ENCODE measurements around the gene TTC34.

Gene TTC34

DNA sequence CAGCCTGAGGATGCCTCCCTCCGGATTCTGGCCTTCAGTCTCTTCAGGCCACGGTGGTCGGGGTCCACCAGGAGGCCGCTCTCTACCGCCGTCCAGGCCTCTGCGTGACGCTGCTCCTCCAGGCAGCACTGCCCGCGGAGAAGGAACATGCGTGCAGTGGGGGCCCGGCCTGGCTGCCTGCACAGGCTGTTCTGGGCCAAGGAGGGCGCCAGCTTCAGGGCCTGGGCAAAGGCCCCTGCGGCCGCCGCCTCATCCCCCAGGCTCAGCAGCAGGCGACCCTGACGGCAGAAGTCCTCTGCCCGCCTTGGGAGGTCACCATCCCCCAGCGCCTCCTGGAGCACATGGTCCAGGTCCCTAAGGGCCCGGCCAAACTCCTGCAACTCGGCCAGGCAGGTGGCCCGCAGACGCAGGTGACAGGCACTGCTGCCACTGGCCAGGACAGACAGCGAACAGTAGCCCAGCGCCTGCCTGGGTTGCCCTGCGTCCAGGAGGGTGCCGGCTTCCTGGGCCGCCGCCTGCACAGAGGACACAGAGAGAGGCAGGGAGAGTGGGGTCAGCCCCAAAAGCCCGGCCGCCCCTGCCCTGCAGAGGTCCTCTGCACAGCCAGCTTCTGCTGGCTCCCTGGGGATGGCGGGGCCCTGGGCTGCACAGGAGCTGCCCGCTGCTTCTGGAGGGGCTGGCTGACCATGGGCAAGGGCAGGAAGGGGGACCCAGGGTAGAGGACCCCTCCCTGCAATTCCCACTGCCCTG is 159.9 kb downstream of the TTC34 start:
- no peak for DNase-seq (ENCODE audit: low read depth in 3 of 3)

DNA sequence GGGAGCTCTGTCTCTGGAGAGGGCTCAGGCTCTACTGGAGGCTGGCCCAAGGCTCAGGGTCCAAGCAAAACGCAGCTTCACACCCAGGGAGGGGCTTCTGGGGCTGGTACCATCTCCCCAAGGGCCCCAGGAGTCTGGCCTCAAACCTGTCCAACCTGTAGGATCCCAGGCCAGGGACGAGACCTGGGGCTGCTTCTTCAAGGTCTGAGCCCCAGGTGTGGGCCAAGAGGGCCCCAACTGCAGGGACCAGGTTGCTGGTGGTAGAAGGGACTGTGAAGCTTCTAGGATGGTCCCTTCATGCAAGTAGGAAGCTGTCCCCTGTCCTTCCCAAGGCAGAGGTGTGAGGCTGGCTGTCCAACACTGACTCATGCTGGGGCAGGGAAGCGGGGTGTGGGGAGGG is 160.9 kb downstream of the TTC34 start:
- DNase-seq (ENCODE audit: low read depth in 3 of 3), result no peak

DNA sequence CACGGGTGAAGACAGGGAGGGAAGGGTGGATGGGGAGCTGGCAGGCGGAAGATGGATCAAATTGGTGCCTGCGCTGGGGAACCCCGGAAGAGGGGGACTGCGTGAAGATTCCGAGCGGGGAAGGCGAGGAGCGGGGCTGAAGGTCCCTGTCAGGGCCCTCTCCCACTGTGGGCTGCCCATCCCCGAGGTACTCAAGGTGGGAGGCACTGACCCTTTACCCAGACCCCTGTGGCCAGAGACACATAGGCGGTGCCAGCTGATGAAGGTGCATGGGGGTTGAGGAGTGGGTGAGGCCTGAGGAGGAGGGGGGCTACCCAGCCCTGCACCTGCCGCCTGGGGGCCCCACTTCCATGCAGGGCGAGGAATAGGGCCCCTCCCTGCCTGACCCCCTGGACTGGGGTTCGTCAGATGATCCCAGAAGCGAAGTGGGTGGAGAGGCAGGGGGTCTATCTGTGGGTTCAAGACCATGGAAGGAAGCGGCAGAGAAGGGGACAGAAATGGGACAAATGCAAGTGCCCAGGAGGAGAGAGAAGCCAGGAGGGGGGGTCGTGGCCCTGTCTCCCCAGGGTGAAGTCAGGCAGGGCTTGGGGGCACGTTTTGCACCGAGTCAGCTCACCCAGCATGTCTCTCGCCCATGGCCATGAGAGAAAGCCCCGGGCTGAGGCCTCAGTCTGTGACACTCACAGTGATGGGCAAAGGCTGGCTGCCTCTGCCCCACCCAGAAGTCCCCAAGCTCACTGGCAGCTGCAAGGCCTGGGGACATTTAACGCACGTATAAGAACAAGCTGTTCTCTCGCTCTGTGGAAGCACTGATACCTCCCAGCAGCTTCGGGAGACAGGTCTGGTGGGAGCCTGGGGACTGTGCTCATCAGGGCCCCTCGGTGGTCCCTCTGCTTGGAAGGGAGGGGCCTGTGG is 161.6 kb downstream of the TTC34 start:
- no peak for DNase-seq (ENCODE audit: low read depth in 3 of 3)

DNA sequence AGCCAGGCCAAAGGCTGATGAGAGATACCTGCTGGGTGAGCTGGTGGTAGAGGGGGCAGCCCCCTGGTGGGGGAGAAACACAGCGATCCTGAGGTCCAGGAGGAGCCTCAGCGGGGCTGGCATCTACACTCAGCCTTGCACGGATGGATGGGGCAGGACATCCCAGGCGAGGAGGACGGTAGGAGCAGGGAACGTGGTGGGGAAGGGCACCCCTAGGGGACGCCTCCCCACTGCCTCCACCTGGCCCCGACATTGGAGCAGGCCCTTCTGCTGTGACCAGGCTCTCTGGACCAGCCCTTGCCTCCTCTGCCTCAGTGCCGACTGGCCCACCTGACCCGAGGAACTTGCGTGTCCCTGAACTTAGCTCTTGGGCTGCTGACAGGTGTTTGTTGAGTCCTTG is 162.3 kb downstream of the TTC34 start:
- no peak for DNase-seq (ENCODE audit: low read depth in 3 of 3)

DNA sequence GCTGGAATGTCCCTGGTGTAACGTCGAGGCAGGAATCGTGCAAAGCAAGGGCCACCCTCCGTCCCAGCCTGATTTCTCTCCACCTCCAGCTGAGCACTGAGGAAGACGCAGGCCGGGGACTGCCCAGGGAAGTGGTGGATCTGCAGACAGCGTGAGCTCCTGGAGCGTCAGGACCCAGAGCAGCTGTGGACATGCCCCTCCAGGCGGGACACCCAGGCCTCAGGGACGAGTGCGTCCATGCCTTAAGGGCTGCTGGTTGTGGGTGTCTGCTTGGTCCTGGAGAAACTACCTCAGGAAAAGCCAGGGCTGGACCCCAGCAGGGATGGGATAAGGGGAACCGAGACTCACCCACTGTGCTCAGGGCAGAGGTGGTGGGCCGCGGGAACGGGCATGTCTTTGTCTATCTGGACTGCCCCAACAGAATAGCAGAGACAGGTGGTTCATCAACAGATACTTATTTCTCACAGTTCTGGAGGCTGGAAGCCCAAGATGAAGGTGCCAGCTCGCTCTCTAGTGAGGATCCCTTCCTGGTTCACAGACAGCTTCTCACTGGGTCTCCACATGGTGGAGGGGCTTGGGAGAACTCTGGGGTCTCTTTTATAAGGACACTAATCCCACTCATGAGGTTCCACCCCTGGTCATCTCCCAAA is 162.9 kb downstream of the TTC34 start:
- no peak for DNase-seq (ENCODE audit: low read depth in 3 of 3)

DNA sequence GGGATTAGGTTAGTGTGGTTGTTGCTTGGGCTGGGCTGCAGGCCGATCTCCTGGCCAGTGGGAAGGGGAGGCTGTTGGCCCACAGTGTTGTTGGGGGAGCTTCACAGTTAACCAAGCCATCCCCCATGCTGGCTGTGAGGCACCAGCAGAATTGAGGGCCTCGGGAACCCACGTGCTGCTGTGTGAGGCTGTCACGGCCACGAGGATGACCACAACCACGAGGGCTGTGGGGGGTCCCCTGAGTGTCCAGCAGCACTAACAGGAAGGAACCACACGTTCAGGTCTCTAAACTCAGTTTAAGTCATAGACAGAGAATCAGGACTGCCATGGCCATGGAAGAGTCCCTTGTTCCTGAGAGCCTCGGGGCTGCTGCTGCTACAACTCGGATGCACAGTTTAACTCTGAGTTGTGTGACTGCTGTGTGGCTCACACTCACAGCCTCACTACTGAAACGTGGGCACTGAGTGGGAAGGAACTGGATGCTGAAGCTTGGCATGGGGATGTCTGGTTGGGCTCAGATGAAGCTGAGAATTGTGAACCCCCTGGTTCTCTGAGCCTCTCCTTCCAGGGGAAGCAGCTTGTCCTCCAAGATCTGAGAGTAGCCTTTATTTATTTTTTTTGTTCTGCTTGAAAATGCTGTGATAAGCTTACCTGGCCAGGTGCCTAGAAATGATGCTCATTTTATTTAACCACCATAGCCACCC is 163.9 kb downstream of the TTC34 start:
- no peak for DNase-seq (ENCODE audit: low read depth in 3 of 3)

DNA sequence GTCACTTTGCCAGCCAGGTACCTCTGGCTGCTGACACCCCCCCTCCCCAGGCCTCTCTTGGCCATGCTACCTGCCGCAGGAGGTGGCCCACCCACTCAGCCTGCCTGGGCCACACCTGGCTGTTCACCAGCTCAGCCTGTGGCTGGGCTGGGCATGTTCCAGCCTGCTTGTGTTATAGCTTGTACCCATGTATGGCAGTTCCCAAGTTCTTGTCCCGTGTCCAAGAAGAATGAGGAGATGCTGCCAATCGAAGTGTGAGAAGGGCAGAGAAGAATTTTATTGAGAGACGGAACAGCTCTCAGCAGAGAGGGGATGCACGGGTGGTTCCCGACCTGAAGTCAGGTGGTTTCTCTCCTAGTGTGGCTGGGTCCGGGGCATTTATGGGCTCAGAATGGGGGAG is 164.8 kb downstream of the TTC34 start:
- DNase-seq (ENCODE audit: low read depth in 3 of 3), result no peak

DNA sequence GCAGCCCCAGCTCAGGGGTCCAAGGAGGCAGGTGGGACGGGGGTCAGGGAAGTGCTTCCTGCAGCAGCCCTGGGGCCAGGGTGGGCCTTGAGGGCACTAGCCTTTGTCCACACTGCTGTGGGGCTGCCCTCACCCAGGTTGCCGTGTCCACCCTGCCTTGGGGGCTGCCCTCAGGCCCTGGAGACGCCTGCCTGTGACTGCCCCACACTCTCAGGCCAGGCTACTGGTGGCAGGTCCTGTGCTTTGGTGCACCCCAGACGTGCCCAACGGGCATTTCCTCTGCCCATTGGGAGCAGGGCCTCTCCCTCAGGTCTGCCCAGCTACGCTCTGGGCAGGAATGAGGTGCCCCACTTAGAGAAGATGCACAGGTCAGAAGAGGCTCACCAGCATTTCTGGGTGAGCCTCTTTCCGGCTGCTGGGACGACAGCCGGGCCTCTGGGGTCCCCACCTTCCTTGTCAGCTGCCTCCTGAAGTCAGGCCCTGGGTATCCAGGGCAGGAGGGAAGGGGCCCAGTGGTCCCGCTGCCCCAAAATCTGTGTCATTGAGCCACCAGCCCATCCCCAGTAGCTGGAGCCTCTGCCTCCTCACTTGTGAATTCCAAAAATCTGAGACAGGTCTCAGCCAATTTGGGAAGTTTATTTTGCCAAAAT is 166.0 kb downstream of the TTC34 start:
- no peak for DNase-seq (ENCODE audit: low read depth in 3 of 3)

DNA sequence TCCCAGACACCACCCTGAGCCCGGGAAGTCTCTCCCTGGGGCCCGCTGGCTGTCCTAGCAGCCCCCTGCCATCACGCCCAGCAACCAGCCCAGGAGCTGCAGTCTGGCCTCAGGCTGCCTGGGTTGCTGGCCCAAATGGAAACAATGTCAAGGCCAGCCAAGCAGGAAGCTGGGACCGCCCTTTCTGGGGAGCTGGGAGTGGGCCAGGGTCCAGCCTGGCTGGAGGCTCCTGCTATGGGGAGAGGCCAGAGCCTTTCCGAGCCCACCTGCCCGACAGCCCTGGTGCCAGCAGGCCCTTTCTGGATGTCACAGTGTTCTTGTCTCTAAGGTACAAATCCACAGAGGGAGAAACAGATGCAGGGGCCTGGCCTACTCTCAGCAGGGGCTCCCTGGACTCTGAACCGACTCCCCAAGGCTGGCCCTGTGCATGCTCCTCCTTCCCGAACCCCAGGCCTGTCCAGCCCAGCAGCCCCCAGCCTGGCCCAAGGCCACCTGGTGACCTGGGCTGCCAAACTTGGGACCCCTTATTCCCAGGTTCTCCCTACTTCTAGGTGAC is 167.5 kb downstream of the TTC34 start:
- no peak for DNase-seq (ENCODE audit: low read depth in 3 of 3)

DNA sequence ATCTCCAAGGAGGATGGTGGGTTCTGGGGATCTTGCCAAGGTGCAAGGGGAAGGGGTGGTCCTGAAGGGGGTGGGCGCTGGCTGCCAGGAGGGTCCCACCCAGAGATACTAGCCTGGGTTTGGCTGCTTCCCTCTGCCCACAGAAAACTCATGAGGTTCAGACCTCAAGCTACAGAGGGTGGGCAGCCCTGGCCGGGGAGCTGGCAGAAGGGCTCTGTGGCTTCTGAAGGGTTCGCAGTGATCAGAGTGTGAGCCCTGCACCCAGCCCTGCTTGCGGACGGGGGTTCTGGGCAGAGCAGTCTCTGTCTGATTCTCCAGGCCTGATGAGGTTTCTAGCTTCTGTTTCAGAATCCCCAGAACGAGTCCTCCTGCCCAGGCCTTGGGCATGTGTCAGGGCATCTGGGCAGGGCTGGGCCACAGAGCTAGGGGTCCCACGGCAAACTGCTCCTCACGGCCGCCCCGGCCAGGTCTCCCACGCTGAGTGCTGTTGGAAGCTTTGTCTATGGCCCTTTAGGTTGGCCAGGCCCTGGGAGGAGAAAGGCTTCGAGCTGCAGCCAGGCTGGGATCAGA is 168.0 kb downstream of the TTC34 start:
- no peak for DNase-seq (ENCODE audit: low read depth in 3 of 3)

DNA sequence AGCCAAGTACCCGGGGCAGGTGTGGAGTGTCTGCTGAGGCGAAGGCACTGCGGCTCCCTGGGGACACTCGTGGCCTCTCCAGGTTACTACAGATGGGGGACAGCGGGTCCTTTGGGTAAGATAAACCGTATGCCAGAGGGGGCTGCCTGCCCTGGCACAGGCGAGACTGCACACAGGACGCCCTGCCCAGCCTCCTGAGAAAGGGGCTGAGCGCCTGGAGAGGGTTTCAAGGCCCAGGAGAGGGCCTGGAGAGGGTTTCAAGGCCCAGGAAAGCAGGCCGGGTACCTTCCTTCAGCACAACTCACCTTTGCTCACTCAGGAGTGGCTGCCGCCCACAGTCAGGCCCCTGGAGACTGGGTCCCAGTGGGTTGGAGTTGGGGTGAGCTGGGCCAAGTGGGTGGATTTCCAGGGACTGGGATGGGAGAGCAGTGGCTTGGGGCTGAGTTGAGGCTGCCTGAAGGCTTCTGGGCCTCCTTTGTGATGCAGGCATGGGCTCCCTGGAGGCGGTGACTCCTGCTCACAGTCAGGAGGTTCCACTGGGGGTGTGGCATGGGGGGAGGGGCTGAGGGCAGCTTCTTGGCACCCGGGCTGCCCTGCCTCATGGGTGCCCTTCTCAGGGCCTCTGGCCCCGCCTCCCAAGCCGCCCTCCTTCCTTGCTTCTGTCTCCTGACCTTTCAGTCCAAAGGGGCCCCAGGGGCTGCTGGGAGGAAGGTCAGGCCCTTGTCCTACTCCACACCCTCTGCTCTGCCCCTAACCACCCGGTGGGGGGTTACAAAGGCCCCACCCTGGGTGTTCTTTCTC is 168.7 kb downstream of the TTC34 start, which contains the start of gene MMEL1:
Gene MMEL1, minus strand, starts transcription at position 456 of the 801 bp plus-strand sequence. CDS start 3,532 bp downstream, outside the sequence.
- DNase-seq (ENCODE audit: low read depth in 3 of 3), result no peak

DNA sequence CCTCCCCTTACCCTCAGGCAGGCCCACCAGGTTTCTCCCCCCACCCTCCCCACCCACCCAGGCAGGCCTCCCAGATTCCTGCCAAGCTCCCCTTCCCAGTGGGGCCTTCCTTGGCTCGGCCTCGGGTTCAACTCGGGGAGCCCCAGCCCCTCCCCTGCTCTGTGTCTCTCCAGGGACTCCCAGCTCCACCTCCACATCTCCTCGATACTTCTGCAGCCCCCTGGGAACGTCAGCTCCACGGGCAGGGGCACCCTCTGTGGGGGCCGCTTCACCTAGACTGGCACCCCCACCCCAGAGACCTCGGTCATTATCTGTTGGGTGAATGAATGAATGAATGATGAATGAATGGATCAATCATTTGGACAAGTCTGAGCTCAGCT is 169.5 kb downstream of the TTC34 start:
- no peak for DNase-seq (ENCODE audit: low read depth in 3 of 3)

DNA sequence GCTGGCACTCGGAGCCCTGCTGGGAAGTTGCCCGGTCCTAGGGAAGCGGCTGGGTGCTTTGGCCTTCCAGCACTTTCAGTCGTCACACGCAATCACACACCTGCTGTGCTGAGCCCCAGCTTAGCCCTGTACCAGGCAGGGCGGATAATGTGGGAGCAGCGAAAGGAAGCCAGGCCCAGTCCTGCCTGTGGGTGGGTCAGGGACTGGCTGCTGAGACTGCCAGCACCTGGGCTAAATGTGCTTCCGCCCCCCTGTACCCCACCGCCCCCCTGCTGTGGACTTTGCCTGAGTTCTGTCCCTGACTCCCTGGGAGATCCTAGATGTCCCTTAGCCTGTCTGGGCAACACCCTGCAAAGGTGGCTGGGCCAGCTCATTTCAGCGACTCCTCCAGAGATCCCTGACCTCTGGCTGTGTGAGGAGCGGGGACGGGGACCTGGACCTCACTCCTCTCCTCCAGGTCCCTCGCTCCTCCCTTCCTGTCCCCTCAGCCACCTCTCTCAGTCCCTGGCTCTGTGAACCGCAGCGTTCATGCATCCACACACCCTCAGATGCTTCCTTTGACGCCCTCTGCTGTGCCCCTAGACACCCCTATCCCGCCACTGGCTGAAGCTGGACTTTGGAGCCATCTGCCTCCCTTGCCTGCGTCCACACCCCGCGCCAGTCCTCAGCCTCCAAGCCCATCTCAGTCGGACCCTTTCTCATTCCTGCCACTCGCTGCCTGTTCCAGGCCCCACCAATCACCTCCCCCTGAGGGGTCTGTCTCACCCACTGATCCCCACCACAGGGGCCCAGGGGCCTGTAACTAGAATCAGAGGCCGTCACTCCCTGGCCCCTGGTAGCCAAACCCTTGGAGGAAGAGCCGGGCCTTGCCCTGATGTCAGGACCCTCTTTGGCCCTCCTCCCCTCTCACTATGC is 170.1 kb downstream of the TTC34 start:
- no peak for DNase-seq (ENCODE audit: low read depth in 3 of 3)

DNA sequence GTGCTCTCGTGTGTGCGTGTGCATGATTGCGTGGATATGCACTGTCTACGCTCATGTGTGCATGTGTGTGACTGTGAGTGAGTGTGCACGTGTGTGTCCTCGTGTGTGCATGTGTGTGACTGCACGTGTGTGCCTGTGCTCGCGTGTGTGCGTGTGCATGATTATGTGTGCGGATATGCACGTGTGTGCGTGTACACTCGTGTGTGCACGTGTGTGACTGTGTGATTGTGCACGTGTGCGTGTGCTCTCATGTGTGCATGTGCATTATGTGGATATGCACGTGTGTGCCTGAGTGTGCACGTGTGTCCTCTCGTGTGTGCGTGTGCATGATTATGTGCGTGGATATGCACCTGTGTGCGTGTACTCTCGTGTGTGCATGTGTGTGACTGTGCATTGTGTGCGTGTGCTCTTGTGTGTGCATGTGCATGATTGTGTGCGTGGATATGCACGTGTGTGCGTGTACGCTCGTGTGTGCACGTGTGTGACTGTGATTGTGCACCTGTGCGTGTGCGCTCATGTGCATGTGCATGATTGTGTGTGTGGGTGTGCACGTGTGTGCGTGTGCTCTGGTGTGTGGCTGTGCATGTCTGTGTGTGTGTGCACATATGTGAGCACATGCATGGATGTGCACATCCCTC is 170.9 kb downstream of the TTC34 start:
- no peak for DNase-seq (ENCODE audit: low read depth in 3 of 3)

DNA sequence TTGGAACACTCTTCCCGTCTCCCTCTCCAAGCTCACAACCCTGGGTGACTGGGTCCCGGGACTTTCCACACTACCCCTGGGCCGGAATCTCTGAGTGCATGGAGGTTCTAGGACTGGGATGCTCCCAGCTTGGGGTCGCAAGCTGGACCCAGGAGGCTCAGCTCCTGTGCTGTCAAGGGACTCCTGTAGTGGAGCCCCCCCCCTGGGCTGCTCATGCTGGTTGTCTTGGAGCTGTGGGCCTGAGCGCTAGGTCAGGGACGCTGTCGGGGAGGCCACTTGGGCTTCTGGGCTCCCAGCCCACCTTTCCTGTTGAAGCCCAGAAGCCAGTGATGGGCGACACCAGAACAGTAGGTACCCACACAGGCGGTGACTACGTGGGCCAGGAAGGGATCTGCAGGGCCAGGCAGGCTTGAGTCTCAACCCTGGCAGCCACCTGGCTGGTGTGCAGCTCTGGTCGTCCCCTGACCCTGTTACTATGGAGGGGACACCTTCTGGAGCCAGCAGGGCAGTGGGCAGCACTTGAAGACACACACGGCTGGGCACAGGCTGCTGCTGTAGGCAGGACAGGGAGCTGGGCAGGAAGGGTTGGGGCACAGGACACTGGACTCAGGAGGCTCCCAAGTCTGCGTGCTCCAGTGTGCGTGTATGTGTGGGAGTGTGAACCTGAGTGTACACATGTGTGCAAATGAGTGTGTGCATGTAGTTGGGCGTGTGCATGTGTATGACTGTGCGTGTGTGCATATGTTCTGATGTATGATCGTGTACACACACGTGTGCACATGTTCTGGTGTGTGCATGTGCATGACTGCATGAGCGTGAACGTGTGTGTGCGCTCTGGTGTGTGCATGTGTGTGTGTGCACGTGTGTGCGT is 171.6 kb downstream of the TTC34 start:
- no peak for DNase-seq (ENCODE audit: low read depth in 3 of 3)

DNA sequence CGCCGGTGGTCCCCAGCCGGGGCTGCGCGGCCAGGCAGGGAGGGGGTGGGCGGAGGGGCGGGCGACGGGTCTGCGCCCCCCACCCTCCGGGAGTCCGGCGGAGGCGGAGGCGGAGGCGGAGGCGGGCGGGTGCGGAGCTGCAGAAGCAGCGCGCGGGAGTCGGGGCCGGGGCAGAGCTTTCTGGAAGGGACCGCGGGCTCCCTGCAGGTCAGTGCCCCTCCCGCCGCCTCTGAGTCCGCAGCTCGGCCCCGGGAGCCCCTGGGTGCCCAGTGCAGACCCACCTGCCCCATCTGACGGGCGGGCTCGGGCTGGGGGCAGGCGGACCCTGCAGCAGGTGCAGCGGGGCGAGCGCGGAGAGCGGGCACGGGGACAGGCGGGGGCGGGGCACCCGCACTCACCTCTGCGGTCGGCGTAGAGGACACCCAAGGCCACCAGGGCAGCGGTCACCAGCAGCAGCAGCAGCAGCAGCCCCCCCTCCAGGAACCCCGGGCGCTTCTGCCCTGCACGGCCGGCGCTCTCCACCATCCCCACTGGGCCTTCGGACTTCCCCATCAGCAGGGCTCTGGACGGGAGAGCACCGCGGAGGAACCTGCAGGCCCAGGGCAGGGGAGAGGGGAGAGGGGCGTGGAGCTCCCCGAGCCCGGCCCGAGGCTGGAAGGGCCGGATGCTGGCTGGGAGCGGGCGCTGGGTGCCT is 172.4 kb downstream of the TTC34 start:
- no peak for DNase-seq (ENCODE audit: low read depth in 3 of 3)

Measured in stimulated activated CD4-positive, alpha-beta T cell treated with anti-CD3 and anti-CD28 coated beads, TNF-alpha, amount 100 ng/mL, for 4 hours (primary cell).